Activated gamma-delta T cell treated with Interleukin-2 at 50 U/mL for 16 hours (primary cell): Measurements from ENCODE around the gene DLGAP4.

ENCODE experiments used
- DNase-seq: peaks from one replicate; pipeline ENCODE4 v3.0.0-alpha.2; 2020

DLGAP4 gene

DNA sequence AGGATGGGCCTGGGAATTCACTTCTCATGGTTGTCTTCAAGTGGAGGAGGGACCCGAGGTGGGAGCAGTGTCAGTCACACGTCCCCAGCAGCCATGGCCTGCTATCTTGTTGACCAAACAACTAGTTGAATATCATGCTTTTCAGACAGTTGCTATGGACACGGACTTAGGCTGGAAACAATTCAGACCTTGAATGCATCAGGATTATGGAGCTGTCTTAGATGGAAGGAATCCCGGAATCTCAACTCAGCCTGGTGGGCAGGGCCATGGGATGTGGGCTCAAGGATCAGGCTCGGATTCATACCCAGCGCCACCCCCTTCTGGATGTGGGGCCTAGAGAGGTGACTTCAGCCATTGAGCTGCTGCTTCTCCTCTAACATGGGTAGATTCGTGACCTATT is 112.6 kb downstream of the DLGAP4 start:
- no peak for DNase-seq

DNA sequence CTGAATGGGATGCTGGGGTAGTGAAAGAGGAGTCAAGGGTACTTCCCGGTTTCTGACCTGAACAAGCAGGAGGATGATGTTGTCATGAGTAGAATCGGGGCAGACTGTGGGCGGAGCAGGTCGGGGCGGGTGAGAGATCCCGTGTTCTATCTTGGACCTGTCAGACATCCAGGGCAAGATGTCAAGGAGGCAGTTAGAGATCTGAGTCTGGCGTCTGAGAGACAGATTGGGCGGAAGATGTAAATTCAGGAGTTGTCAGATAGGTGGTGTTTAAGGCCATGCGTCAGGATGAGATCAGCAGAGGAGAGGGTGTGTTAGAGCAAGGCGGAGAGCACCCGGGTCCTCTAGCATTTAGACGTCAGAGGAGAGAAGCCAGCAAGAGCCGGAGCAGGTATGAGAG is 115.5 kb downstream of the DLGAP4 start:
- no peak for DNase-seq

DNA sequence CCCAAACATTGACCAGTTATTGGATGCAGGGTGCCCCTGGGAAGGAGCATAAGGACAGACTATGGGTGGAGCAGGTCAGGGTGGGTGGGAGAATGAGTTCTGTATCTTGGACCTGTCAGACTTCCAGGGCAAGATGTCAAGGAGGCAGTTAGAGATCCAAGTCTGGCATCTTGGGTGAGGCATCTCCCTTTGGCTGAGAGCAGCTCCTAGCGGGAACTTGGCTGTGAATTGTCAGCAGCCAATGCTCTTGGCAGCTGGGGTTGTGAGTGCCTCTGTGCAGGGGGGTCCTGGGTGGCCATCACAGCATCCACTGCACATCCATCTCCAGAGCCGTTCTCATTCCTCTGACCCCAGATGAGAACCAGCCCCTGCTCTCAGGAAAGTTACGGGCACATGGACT is 118.2 kb downstream of the DLGAP4 start:
- no peak for DNase-seq

DNA sequence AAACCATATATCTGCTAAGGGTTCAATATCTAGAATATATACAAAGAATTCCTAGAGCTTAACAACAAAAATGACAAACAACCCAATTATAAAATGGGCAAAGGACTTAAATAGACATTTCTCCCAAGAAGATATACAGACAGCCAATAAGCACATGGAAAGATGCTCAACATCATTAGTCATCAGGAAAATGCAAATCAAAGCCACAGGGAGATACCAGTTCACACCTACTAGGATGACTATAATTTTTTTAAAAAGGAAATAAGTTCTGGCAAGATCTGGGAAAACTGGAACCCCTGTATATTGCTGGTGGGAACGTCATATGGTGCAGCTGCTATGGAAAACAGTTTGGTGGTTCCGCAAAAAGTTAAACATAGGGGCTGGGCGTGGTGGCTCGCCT is 119.0 kb downstream of the DLGAP4 start:
- no peak for DNase-seq

DNA sequence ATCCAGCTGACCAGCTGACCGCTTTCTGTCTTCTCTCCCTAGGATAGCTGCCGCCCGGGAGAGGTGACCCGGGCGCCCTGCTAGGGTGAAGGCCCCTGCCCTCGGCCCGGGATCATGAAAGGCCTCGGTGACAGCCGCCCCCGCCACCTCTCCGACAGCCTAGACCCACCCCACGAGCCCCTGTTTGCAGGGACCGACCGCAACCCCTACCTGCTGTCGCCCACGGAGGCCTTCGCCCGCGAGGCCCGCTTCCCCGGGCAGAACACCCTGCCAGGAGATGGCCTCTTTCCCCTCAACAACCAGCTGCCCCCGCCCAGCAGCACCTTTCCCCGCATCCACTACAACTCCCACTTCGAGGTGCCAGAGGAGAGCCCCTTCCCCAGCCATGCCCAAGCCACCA is 125.5 kb downstream of the DLGAP4 start:
- DNase-seq, result no peak

DNA sequence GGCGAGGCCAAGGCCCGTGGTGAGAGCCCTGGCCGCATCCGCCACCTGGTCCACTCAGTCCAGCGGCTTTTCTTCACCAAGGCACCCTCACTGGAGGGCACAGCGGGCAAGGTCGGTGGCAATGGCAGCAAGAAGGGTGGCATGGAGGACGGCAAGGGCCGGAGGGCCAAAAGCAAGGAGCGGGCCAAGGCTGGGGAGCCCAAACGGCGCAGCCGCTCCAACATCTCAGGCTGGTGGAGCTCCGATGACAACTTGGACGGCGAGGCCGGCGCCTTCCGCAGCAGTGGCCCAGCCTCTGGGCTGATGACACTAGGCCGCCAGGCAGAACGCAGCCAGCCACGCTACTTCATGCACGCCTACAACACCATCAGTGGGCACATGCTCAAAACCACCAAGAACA is 126.0 kb downstream of the DLGAP4 start:
- DNase-seq, result no peak

DNA sequence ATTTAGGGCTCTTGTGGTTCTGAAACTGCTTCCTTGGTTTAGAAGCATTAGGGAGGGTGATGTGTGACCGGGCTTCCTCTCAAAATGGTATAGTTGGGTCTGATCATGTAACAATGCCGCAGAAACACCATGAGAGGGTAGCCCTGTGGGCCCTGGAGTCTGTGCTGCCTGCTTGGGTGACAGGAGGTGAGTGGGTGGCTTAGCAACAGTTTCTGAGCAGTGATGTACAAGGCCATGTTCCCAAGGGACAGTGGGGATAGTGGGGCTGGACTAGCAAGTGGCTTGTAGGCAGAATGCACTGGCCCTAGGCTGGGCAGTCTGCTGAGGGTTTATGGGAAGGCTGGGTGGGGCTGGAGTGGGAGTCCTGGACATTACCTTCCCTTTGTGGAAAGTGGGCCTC is 128.2 kb downstream of the DLGAP4 start:
- no peak for DNase-seq

DNA sequence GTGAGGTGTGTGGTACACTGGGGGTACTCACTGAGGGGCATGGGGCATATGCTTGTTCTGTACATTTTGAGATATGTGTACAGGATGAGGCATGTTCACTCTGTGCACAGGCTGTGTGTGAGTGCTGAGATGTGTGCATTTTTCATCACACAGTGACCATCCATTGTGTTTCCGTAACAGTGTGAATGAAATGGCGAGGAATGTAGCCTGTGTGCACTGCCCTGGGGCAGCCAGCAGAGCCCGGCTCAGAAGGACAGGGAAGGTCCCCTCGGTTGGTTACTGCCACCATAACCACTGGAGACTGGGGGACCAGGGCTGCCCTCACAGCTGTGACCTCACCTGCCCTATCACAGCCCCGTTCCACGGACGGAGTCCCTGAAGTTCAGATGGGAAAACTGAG is 129.0 kb downstream of the DLGAP4 start:
- no peak for DNase-seq

DNA sequence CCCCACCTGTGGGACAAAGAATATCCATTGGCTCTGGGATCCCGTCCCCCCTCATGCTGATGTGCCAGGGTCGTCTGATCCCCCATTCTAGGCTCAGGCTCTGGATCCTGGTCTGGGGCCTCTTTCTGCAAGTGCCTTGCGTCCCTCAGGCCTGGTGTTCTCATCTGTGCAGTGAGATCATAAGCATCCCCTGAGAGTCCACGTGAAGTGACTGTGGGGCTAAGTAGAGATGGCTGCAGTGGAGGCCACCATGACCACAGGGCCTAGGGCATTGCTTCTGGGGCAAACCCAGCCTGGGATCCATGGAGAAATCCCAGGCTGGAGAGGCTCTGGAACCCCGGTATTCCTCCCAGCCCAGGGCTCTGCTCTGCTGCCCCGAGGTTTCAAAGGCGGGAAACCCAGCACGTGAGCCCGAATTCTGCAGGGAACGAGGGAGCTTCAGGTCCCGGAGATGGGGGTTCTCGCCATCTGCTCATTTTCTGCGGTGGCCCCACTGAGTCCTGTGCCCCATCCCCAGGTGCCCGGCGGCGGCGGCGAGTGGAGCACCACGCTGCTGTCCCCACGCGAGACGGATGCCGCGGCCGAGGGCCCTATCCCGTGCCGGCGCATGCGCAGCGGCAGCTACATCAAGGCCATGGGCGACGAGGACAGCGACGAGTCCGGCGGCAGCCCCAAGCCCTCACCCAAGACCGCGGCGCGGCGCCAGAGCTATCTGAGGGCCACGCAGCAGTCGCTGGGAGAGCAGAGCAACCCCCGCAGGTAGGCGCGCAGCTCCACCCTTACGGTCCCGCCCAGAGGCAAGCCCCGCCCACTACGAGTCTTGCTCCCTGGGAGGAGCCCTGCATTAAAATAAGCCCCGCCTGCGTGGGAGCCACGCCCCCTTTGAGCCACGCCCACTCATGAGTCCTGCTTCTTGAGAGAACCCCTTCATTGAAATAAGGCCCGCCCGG is 129.7 kb downstream of the DLGAP4 start:
- DNase-seq, result peak; percentile 81

DNA sequence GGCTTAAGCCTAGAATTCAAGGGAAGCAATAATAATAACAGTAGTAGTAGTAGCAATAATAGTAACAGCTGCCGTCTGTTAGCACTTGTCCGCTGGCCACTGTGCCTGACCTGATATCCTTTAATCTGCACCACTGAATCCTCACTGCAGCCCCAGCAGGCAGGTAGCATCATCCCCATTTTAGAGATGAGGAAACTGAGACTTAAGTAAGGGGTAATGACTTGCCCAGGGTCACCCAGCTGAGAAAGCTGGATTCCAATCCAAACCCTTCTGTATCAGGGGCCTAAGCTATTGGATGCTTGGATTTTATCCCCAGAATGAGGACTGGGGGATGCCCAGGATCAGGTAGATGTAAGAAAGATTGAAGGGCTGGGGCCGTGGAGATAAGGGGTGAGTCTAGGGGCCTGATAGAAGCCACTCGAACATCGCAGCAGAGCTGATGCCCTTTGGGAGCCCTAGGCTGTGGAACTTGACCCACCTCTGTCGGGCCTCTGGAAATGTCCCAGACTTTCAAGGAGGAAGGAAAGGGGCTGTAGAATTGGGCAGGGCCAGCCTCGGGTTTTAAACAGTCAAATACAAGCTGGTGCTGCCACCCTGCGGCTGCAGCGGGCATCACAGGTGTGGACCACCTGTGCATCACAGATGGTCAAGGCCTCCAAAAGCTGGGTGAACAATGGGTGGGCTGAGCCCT is 133.0 kb downstream of the DLGAP4 start:
- peak; percentile 59 for DNase-seq

DNA sequence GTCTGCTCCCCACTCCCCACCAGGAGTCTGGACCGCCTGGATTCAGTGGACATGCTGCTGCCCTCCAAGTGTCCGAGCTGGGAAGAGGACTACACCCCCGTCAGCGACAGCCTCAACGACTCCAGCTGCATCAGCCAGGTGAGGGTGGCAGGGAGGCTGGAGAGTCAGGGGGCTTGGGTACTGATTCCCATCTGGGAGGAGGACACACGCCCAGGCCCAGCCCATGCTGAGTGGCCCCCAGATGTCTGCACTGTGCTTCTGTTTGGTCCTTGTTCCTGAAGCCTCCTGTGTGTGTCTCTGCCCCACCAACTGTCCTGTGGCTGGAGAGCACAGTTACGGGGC is 133.6 kb downstream of the DLGAP4 start:
- DNase-seq, result no peak

DNA sequence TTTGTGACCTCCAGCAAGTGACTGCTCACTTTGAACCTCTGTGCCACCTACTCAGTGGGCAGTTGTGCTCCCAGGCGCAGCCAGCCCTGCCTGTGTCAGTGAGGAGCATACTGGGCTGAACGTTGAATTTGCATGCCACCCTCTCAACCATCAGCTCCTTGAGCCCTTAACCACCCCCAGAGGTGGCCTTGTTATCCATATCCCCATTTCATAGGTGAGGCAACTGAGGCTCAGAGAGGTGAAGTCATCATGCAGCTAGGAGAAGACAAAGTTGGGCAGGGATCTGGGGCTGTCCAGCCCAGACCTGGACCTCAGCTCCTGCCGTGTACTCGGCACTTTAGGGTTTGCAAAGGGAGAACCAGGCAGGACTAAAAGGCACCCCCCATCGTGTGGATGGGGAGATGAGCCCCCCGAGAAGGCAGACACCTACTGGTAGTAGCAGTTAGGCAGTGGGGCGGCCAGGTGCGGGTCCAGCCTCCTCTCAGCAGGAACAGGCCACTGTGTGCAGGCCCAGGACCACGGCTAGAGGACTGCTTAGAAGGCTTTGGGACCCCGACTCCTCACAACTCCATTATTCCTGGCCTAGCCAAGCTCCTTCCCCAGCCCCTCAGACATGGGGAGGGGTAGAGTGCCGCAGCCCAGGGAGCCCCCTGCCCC is 134.4 kb downstream of the DLGAP4 start:
- no peak for DNase-seq

DNA sequence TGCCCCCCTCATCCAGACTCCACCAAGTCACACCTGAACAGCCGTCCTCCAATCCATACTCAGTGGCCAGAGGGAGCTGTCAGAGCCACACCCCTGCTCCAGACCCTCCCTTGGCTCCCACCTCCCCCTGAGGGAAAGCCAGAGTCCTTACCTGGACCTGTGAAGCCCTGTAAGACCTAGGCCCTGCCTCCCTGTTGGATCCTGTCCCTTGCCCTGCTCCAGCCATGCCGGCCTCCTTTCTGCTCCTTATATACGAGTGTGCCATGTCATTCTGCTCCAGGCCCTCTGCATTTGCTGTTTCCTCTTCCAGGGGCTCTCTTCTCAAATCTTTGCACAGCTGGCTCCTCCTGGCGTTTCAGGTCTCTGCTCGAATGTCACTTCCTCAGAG is 134.9 kb downstream of the DLGAP4 start:
- DNase-seq, result no peak

DNA sequence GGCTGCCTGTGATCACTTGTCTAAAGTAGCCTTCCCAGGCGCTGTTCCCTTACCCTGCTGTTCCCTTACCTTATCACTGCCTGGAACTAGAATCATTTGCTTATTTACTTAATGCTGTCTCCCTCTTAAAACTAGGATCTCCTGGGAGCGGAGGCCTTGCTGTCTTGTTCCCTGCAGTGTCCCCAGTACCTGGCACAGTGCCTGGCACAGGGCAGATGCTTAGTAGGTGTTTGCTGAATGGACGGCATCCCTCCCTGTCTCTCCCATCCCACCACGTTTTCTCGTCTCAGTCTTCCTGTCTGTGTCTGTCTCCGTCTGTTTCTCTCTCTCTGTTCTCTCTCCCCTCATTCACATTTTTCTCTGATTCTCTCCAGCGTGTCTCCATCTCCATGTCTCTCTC is 135.3 kb downstream of the DLGAP4 start:
- DNase-seq, result no peak

DNA sequence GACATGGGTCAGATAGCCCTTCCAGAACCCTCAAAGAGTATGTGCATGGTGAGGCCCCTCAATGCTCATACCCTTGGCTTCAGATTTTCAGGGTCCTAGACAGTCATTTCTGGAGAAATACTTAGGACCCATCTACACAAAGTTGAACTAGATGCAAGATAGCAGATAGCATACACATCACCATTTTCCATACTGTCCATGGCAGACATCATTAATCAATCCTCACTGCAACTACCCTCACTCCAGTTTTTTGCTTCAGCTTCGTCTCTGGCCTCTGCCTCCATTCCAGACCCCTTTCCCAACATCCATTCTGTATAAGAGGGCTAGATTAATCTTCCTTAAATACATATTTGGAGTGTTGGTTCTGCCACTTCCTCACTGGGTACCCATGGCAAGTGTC is 139.7 kb downstream of the DLGAP4 start:
- DNase-seq, result no peak

DNA sequence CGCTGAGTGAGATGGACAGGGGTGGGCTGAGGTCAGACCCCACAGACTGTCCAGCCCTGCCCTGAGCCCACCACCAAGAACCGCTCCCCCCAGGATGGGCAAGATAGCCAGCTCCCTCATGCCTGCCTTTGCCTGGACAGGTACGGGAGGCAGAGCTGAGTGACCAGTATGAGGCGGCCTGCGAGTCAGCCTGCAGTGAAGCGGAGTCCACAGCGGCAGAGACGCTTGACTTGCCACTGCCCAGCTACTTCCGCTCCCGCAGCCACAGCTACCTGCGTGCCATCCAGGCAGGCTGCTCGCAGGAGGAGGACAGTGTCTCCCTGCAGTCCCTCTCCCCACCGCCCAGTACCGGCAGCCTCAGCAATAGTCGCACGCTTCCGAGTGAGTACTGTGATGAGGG is 140.4 kb downstream of the DLGAP4 start:
- DNase-seq, result no peak

DNA sequence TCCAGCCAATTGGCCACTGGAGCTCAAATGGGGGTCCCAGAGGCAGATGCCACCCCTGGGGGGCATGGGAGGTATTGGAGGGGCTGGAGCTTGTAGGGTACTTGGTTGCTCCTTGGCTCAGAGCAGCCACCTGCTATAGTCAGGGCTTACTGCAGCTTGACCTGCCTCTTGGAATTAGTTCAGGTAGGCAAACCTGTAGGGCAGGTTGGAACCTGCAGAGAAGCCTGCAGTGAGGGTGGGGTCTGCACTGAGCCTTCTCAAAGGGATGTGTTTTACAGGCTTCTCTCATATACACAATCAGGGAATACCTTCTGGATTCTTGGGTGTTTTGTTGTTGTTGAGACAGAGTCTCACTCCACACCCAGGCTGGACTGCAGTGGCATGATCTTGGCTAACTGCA is 141.0 kb downstream of the DLGAP4 start:
- no peak for DNase-seq

DNA sequence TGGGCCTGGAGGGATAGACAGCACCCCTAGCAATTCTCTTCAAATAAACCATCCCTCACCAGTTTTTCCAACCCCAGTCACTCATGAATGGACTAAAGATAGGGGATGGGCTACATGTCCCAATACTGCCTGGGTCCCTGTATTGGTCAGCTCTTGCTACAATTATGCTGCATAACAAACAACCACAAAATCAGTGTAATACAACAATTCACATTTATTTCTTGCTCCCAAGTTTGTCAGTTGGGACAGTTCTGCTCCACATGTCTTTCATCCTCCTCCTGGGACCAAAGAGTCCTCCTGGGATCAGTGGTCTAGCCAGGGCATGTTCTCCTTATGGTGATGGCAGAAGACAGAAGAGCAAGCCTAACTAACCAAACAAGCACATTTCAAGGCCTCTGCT is 143.5 kb downstream of the DLGAP4 start:
- DNase-seq, result no peak

DNA sequence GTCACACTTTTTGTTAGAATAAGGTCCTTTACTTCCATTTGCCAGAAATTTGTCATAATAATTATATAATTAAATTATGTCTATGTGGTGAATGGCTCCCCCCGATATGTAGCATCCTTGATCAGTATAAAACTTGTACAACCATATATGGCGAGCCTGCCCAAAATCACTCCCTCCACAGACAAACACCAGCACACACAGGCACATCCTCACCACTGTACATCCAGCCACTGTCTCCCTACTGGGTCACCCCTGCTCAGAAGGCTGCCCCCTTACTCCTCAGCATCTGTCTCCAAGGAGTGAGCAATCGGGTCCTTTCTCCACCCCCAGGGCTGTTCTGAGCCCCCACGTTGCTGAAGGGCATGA is 148.2 kb downstream of the DLGAP4 start:
- DNase-seq, result no peak

DNA sequence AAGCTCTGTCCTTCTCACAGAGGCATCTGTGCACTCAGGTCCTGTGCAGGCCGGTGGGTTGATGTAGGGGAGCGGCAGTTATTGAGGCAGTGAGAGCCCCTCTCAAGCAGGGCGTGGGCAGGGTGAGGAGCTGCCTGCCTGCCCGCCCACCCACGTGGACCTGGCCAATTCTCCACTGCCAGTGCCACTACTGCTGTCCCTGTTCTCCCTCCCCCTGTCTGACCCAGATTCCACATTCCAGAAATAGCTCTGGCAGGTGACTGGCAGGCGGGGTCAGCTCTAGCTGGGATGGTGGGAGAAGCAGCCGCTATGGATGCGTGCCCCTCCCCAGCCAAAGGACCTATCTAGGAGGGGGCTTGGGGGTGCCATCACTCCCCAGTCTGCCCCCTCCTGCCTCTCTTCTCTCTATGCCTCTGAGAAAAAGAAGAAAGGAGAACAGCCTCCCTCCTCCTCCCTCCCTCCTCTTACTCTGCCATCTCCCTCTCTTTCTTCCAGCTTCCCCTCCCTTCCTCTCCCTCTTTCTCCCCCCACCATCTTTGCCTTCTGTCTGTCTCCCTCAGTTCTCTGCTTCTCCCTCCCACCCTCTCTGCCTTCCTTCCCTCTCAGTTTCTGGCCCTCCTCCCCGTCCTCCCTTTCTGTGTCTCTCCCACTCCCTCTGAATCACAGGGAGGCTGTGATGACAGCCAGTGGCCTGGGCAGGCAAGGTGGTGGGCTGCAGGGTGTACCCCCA is 148.7 kb downstream of the DLGAP4 start:
- no peak for DNase-seq

DNA sequence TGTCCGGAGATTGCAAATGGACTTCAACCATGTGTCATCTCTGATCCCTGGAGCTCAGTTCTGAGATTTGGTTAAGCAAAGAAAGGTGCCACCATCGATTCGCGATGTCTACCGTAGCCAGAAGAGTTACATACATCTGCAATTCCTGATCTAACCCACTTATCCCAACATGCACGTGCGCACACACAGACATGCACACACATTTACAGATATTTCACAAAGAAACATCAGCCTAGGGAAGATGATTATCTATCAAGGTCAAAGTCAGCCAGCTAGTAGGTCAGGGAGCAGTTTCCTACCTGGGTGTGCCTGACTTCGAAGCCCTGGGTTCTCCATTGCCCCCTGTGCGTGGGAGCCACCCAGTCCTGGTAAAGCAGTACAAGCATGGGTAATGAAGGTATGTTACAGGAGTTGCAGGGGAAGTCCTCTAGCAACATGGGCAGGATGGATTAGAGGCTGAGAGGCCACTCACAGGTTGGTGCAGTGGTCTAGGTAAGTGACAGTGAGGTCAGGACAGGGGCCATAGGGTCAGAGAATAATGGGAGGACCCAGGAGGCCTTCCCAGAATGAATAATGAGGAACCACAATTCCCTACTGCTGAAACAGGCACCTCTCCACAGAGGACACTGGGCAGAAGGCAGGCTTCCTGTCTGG is 150.0 kb downstream of the DLGAP4 start:
- no peak for DNase-seq

DNA sequence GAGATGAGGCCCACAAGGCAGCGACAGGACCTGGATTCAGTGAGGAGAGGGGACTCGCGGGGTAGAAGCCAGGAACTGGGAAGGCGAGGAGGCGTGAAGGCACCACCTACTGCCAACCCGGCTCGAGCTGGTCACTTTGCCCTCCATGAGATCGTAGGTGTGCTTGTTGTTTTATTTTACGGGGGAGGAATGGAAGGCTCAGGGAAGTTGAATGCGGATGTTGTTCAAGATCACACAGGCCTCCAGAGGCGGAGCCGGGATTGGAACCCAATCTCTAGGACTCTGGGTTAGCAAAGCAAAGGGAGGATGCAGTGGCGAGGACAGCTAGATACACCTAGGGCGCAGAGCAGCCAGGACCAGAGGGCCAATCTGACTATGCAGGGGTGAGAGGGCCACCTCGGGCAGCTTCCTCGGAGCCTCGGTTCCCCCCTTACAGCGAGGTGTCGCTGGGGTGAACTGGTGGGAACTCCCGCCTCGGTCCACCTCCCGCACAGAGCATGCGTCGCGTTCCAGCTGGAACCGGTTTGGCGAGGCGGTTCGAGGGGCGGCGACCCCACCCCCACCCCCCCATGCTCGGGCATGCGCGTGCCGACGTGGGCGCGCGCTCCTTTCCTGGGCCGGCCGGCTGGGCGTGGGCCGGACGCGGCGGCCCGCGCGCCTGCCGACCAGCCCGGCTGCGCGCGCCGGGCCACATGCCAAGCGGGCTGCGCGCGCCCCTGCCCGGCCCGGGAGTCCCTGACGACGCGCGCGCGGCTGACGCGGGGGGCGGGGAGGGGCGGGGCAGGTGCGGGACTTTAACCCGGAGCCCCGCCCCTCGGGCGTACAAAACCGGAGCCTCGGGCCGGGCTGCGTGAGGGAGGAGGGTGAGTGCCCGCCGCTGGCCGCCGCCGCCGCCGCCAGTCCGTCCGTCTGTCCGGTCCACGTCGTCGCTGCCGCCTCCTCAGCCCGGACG is 154.8 kb downstream of the DLGAP4 start:
- DNase-seq, result peak; percentile 88
